Nephron (organoid): ENCODE data around the gene PLGRKT.
"Not testable (repeated sequence)": the region's sequence is repeated elsewhere in the genome, so short reads cannot be mapped to it uniquely, and the experiment has no call there.

ENCODE experiments used
- H3K27ac Mint-ChIP-seq, 3 experiments: 2 replicates each; pipeline ENCODE4 v1.8.0; 2020; ENCODE audit warnings: mixed read lengths in 3 of 3, mild to moderate bottlenecking in 2 of 3, moderate library complexity in 1 of 3
- H3K27me3 Mint-ChIP-seq: 2 replicates; pipeline ENCODE4 v1.8.0; 2021; ENCODE audit warnings: low read depth, mild to moderate bottlenecking, moderate library complexity, mixed read lengths
- H3K36me3 Mint-ChIP-seq: 2 replicates; pipeline ENCODE4 v1.8.0; 2020; ENCODE audit warnings: low read depth, mixed read lengths
- H3K4me1 Mint-ChIP-seq: 2 replicates; pipeline ENCODE4 v1.8.0; 2020; ENCODE audit warnings: mixed read lengths
- H3K4me3 Mint-ChIP-seq, 3 experiments: 2 replicates each; pipeline ENCODE4 v1.8.0; 2020; ENCODE audit warnings: mild to moderate bottlenecking in 3 of 3, mixed read lengths in 3 of 3, moderate library complexity in 2 of 3
- H3K9me3 Mint-ChIP-seq: 2 replicates; pipeline ENCODE4 v1.8.0; 2020; ENCODE audit warnings: mixed read lengths
- CTCF ChIP-seq, 3 experiments: fragments of 200-600 bp; sonication (generic); IDR thresholded peaks; one replicate each; pipeline ENCODE4 v1.5.0; 2021; ENCODE audit warnings: antibody characterized with exemption in 3 of 3; ENCODE audit not compliant: unreplicated experiment in 3 of 3

Gene PLGRKT

GRCh38 chr9:5470122-5470521, 32.4 kb upstream of the PLGRKT start:
- H3K4me1 Mint-ChIP-seq: no peaks in the 10 kb centered on the region
- peaks cover 5% of the 10 kb centered on the region for H3K9me3 Mint-ChIP-seq
- no peaks in the 10 kb centered on the region for H3K27me3 Mint-ChIP-seq
- H3K27ac Mint-ChIP-seq: no peak overlapping the region
- H3K36me3 Mint-ChIP-seq: no peaks in the 10 kb centered on the region
- no peak for TF ChIP-seq CTCF (IDR thresholded peaks at IDR 0.05; ENCODE audit: unreplicated experiment in 3 of 3)
- H3K4me3 Mint-ChIP-seq: no peak overlapping the region

GRCh38 chr9:5468850-5469249, 31.1 kb upstream of the PLGRKT start:
- no peaks in the 10 kb centered on the region for H3K27me3 Mint-ChIP-seq
- no peak overlapping the region for H3K4me3 Mint-ChIP-seq
- no peak overlapping the region for H3K27ac Mint-ChIP-seq
- no peaks in the 10 kb centered on the region for H3K4me1 Mint-ChIP-seq
- no peaks in the 10 kb centered on the region for H3K36me3 Mint-ChIP-seq
- H3K9me3 Mint-ChIP-seq: peaks cover 2% of the 10 kb centered on the region
- no peak for TF ChIP-seq CTCF (IDR thresholded peaks at IDR 0.05; ENCODE audit: unreplicated experiment in 3 of 3)

DNA sequence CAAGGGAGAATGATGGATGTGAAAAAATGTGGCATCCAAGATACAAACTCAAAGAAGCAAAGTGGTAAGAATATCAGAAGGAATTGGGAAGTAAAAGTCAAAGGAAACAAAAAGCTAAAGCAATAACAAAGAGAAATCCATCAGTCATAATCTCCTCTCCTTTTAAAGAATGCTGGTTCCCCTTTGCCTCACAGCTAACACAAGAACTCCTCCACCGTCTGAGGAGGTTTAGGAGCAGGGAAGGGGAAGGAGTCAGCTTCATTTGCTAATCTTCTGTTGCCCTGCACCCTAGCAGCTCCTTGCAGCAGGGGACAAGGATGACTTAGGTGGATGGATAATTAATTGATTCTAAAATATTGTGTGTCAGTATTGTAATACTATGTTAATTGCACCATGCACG, 29.0 kb upstream of the PLGRKT start:
- TF ChIP-seq CTCF (IDR thresholded peaks at IDR 0.05; ENCODE audit: unreplicated experiment in 3 of 3): no peak
- peaks cover 2% of the 10 kb centered on the region for H3K9me3 Mint-ChIP-seq

DNA sequence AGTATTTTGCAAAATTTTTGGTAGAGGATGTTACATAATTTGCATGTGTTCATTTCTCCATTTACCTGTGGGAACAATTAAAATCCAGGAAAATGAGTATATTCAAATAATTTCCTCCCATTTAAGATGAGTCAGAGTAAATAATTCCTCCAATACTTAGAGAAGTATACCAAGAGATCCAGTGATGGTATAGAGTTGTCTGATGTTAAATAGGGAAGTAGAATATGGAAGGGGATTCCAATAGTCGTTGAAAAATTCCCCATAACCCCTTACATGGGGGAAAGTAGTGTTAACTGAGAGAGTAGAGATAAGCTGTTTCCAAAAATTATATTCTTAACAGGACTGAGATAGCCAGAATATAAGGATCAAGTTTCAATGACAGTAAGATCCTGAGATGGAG, 28.3 kb upstream of the PLGRKT start:
- Mint-ChIP-seq H3K27ac (no peak overlapping the region), H3K27me3 (no peaks in the 10 kb centered on the region), H3K36me3 (no peaks in the 10 kb centered on the region), H3K9me3 (peaks cover 2% of the 10 kb centered on the region), H3K4me1 (no peaks in the 10 kb centered on the region), H3K4me3 (no peak overlapping the region)
- TF ChIP-seq CTCF (IDR thresholded peaks at IDR 0.05; ENCODE audit: unreplicated experiment in 3 of 3): no peak

More for the DNA sequence above, 29.0 kb upstream of the PLGRKT start:
- Mint-ChIP-seq H3K27me3 (no peaks in the 10 kb centered on the region), H3K4me1 (no peaks in the 10 kb centered on the region), H3K36me3 (no peaks in the 10 kb centered on the region), H3K27ac (no peak overlapping the region), H3K4me3 (no peak overlapping the region)

DNA sequence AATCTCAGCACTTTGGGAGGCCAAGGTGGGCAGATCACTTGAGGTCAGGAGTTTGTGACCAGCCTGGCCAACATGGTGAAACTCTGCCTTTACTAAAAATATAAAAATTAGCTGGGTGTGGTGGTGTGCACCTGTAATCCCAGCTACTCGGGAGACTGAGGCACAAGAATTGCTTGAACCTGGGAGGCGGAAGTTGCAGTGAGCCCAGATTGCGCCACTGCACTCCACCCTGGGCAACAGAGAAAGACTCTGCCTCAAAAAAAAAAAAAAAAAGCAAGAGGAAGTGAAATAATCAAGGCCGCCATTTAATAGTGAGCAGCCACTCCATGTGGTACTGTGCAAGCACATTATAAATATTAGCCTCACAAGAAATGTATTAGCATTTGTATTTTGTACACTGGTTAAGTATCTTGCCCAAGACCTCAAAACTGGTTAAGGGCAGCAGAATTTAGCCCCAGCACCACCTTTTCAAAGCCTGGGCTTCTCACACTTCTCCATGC, 27.2 kb upstream of the PLGRKT start:
- not testable (repeated sequence) for H3K4me3 Mint-ChIP-seq, H3K4me1 Mint-ChIP-seq, H3K36me3 Mint-ChIP-seq, H3K27ac Mint-ChIP-seq, H3K27me3 Mint-ChIP-seq, H3K9me3 Mint-ChIP-seq

DNA sequence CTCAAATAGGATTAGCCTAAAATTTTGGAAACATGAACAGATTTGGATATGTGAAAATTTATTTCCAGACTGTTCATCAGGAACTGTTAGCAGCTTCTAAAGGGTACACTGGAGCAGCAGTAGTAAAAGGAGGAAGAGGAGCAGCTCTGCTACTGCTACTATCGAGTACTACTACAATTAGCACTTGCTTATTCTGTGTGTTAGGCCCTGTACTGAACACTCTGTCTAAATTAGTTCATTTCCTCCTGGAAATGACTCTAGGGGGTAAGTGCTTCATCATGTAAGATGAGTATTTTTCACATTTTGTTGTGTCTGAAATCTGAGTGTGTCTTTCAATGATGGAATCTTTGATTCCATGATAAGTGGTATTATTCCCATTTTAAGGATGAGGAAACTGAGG, 22.4 kb upstream of the PLGRKT start:
- TF ChIP-seq CTCF (IDR thresholded peaks at IDR 0.05; ENCODE audit: unreplicated experiment in 3 of 3): no peak
- Mint-ChIP-seq H3K4me3 (no peak overlapping the region), H3K9me3 (no peaks in the 10 kb centered on the region), H3K27me3 (no peaks in the 10 kb centered on the region), H3K4me1 (no peaks in the 10 kb centered on the region), H3K27ac (no peak overlapping the region), H3K36me3 (no peaks in the 10 kb centered on the region)
